ENCODE measurements around the gene TMEM79.

The TMEM79 gene

DNA sequence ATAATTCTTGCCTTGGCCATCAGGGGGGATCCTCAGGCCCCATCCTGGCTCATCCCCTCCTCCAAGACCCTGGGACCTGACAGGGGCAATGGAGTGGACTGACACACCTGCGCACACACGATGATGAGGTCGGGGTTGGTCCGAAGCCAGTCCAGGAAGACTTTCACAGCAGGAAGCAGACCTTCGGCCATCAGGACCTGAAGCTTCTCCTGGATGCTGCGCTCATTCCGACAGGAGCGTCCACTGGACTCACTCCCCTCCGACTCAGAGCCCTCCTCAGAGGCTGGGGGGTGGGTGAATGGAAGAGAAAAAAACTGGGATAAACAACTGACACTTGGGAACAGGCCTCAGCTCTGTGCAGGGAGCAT, 20.9 kb upstream of the TMEM79 start:
- DNase-seq: no peak

DNA sequence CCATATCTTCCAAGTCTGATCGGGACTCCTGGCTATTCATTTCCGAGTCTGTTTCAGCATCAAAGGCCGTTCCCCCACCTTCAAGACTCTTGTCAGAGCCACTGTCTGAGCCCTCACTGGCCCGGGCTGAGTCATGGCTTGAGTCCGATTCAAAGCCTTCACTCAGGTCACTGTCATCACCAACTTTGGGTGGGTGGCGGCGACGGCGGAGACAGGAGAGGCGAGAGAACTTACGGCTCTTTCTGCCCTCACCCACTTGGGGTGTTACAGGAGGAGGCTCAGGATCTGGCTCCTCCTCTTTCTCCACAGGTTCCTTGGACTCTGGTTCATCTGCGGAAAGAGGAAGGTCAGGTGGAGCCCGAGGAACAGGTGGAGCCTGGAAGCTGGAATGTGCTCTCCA, 18.1 kb upstream of the TMEM79 start:
- no peak for DNase-seq

DNA sequence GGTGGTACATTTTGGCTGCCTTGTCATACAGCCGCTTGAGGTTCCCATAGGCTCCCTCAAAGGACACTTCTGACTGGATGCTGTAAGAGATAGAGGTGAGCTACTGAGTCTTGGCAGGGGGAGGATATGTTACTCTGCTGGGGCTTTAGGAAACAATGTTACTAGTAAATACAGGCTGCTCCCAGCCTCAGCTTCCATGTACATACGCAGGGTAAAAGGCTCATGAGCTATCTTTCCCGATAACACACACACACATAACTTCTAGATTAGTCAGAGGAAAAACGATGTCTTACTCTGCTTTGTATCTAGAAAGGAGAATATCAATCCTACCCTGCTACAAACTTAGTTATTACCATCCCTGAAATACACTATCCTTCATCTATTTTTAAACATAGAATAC, 15.8 kb upstream of the TMEM79 start:
- no peak for DNase-seq

DNA sequence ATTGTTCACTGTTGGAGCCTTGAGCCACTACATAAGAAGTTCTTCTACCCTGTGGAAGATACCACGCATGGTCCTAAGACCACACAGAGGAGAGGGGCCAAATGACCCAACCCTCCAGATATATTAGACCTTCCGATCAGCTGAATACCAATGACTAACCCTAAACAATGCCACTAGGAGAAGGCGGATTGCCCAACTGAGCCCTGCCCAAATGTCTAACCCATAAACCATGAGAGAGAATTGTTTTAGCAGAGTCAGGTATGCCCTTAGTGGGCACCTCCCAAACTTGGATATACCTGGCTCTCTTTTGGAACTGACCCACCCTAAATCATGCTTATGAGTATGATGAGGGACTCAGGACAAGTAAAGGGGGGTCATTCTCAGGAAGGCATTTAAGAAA, 13.8 kb upstream of the TMEM79 start:
- DNase-seq: no peak

DNA sequence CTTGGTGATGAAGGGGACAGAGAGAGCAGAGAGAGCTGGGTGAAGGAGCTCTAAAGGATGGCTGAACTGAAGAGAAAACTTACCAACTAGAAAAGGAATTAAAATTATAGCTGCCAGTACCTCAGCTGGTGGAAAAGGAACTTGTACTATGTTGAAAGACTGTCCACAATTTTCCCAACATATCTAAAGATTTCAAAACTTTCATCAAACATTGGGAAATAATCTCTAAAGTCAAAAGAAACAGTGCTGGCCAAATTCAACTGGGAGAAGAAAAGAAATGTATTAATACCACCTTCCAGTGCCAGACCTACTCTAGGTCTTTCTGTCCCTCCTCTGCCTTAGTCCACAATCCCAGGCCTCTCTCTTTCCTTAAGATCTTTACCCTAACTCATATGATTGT, 7.6 kb upstream of the TMEM79 start:
- no peak for DNase-seq

DNA sequence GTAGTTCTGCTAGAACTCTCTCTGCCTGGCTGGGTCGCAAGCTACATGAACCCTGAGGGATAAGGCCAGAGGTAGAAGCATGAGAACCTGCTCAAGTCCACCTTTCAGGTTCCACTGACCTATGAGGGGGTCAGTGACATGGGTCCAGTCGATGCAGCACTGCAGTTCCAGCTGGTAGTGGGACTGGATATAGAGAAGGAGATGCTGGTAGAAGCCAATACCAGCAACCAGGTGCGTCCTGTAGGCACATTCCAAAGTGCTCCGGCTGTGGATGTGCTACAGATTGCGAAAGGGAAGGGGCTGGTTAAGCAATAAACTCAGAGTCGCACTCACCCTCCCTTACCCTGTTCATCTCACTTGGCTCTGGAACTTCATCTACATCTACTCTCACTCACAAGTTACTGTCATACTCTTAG, 7.2 kb upstream of the TMEM79 start:
- DNase-seq: no peak

DNA sequence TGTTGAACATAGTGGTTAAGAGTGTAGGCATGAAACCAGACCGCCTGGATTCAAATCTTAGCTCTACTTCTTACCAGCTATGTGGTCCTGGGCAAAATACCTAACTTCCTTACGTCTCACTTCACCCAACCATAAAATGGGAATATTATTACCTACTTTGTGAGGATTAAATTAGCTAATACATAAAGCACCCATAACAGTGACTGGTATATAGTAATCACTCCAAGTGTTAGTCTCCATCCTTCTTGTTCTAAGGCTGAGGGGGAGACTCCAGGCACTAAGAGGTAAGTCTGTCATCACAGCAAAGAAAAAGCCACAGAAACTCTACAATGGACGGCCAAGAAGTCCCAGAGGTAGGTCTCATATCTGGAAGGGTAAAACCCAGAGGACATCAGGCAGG, 4.3 kb upstream of the TMEM79 start:
- no peak for DNase-seq

DNA sequence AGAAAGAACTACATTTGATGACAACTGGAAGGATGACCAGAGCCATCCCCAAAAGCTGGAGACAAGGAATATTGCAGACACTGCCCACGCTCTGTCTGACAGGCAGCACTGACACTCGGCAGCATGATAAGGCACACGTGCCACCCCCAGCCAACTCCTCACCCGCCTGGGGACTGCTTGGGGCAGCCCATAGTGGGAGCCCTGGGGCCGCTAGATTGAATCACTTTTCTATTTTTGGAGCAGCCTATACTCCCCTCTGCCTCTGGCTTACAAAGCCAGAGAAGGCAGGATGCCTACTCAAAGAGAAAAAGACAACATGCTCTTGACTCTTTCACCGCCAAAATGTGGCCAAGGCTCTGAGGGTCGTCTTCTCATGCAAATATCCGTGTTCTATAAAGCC, 2.8 kb upstream of the TMEM79 start:
- DNase-seq: no peak

DNA sequence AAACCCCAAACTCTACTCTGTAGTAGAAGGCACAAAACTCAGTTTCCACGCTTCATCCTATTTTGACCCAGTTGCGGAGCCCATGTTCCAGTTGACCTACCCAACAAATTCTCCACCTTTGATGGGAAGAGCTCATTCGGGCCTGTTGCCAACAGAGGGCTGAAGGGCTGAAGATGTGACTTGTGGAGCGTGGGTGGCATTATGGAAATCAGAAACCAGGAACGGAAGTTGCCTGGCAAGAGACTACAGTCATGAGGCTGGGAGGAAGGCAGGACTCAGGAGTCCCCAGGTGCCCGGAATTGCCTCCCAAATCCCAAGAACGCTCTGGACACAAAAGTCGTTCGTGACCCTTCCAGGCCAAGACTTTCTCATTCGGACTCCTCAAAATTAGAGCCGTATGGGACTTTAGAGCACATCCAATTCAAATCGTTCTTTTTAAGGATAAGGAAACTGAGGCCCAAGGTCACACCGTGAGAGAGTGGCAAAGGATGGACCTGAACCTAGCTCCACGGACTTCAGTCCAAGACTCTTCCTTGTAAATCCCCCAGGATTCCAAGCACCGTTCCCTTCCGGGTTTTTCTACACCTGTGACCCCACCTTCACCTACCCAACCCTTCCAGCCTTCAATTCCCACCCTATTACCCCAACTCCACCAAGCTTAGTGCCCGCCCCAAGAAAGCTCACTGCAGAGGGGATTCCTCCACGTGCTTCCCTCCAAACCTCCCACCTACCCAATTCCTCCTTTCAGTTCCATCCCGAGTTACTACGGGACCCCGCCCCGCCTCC, 2.2 kb upstream of the TMEM79 start:
- DNase-seq: peak; percentile 12

DNA sequence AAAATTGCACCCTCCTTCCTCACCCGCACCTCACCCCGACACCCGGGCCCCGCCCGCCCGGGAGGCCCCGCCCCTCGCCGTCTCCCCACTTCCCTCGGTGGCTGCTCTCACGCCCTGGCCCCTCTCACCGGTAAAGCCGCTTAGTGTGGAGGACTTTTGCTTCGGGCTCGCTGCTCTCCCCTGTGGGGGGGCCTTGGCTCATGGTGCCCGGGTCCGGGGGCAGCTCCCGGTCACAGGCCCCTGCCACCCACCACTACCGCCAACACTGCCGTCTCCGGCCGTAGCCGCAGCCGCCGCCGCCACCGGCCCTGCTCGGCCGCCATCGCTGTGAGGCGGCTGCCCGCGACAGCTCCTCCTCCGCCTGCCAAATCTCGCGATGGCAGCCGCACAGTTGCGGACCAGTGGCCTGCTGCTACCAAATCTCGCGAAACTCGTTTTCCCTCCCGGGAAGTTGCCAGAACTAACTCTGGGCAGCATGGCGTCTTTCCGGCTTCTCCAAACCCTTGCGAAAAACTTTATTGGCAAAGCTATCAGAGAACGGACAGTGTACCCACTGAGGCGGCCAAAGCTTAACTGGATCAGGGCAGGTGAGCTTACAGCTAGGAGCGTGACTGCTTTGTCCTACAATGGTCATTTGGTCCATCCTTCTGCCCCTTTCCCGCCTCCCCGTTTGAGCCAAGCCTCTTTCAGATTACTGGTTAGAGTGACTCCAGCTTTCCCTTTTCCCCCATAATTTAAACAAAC, 1.5 kb upstream of the TMEM79 start, which contains the start of gene SMG5:
TSS of gene SMG5 (minus strand) at position 347 of the 744 bp plus-strand sequence. CDS start at position 202, 145 bp downstream.
- DNase-seq: peak; percentile 98

DNA sequence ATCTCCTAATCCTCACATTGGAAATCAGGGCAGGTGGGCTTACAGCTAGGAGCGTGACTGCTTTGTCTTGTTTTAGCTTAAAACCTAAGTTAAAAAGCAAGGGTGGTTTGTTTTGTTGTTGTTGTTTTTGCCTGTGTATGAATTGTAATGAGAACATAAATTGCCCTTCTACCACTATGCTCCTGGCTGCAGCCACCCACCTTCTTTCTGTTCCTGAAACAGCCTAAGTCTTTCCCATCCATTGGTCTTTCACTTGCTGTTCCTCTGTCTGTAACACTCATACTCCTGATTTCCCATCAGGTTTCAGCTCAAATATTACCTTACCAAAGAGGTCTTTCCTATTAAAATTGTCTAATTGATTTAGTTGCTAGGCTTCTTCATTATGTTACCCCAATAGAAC, 604 bp upstream of the TMEM79 start:
- no peak for DNase-seq

DNA sequence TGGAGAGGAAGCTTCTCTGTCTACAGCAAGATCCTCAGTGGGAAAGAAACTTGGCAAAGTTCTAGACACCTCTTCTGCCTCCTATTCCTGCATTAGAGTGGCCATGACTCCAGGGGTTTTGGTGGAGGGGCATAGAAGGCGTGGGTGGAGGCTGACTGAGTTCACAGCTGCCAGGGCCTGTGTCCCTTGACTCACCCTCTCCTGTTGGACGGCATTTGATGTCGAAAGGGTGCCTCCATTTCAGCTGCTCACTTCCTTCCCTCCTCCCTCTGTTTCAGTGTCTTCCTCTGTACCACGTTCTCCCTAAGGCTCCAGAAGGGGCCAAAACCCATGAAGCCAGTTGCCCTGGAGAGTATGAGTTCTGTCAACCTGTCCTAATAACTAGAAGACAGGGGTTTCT, 632 bp downstream of the TMEM79 start:
- DNase-seq: no peak

DNA sequence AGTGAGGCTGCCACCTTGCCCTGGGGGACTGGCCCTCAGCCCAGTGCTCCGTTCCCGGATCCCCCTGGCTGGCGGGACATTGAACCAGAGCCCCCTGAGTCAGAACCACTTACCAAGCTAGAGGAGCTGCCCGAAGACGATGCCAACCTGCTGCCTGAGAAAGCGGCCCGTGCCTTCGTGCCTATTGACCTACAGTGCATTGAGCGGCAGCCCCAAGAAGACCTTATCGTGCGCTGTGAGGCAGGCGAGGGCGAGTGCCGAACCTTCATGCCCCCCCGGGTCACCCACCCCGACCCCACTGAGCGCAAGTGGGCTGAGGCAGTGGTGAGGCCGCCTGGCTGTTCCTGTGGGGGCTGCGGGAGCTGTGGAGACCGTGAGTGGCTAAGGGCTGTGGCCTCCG, 1.3 kb downstream of the TMEM79 start:
- no peak for DNase-seq

DNA sequence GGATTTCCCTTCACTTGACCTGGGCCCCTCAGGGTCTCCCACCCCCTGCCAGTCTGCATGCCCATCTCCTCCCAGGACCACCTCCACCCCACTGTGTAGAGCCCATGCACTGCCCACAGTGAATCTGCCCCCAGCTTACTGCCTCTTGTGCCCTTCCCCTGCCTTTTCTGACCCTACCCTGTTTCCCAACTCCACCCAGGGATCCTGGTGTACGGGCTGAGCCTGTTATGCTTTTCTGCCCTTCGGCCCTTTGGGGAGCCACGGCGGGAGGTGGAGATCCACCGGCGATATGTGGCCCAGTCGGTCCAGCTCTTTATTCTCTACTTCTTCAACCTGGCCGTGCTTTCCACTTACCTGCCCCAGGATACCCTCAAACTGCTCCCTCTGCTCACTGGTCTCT, 1.9 kb downstream of the TMEM79 start:
- DNase-seq: no peak

DNA sequence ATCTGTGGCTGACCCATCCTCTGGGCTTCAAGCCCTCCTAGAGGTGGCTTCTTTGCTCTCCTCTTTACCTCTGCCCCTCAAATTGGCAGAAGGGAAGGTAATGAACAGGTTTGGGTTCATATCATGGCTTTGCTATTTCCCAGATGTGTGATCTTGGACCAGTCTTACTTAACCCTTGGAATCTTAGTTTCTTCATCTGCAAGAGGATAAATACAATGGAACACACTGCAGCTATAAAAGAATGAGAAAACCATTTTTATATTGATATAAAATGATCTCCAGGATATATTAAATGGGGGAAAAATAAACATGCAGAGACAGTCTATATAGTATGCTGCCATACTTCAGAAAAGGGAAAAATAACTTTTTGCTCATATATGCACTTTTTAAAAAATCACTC, 5.7 kb downstream of the TMEM79 start:
- DNase-seq: no peak

DNA sequence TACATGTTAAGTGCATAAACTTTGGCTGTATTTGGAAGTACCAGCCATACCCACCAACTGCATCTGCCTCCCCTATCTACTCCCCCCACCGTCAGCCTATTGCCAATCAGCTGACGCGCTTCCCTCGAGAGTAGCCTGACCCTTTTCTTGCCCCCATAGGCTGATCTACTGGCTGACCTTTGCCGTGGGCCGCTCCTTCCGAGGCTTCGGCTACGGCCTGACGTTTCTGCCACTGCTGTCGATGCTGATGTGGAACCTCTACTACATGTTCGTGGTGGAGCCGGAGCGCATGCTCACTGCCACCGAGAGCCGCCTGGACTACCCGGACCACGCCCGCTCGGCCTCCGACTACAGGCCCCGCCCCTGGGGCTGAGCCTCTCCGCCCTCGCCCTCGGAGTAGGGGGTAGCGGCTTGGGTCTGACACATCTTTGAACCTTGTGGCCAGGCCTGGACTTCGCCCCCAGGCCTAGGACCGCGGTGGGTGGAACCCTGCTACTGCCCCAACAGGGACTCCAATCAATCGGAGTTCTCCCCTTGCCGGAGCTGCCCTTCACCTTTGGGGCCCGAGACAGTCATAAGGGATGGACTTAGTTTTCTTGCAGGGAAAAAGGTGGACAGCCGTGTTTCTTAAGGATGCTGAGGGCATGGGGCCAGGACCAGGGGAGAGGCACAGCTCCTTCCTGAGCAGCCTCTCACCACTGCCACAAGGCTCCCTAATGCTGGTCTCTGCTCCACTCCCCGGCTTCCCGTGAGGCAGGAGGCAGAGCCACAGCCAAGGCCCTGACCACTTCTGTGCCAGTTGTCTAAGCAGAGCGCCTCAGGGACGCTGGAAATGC, 7.3 kb downstream of the TMEM79 start:
- DNase-seq: no peak

DNA sequence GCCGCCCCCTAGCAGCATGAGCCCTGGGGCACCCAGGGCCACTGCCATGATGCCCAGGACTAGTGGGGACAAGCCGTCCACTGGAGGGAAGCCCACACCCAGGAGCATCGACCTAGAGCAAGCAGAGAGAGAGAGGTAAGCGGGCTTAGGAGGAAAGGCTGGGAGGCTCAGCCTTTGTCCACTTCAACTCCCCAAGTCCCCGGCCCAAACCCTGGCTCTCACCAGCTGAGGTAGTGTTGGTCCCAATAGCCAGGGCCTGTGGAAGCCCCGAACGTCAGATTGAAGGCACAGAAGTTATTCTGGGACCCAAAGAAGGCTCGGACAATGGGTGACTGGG, 8.9 kb downstream of the TMEM79 start:
- DNase-seq: no peak

DNA sequence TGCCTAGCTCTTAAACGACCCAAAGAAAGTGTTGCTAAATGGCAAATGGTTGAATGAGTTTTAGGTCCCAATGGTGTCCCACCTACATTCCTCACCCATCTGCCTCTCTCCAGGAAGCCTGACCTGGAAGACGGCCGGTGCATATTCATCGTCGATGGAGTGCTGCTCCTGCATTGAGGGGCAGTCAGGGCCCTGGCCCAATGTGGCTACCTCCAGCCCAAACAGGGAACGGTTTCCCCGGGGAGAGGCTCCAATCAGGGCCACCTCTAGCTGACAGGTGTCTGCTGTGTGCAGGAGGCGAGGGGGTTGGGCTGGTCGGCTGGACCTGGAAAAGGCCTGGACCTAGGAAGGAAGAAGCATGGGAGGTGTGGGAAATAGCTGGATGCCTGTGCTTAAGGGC, 9.8 kb downstream of the TMEM79 start:
- DNase-seq: no peak

DNA sequence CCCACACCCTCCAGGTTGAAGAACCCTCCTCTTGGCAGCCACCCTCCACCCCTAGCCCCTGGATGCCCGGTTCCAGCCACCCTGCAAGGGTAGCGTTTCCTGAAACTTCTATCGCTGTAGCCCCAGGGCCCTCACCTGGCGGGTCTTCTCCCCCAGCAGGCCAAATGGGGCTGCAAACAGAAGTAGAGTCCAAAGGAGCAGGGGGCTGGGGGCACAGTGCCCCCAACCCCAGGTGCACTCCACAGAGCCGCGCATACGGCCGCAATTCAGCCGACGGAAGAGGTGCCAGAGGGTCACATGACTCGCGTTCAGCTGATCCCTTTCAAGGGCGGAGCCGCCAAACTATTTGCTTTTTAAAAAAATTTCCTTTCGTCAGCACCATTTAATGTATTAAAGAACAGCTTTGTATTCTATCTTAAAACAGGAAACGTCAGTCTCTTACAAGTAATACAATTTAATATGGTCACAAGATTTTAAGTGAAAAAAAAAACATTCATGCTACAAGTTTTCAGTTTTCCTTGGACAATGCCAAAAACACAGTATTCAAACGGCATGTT, 11.3 kb downstream of the TMEM79 start, which contains the start of gene GLMP:
TSS of gene GLMP (minus strand) at position 289 of the 557 bp plus-strand sequence. CDS start at position 255, 34 bp downstream.
- peak; percentile 17 for DNase-seq

DNA sequence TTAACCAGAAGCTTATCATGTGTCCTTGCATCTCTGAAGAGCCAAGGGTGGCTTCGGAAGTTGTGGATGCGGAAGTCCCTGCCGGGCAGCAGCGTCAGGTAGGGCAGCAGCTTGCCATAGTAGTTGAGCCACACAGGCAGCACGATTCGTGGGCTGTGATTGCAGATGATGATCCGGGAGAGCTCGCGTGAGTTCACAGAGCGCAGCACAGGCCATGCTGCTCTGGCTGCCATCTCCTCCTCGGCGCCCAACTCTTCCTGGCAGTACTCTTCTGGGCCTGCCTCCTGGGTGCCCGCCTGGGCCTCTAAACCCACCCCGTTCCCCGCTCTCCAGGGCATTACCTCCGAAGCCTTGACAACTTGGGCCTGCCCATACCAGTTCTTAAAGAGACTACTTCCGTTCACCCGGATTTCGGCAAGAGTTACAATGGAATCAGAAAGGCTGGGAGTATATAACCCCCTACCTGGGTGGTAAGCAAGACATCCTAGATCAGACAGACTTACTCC, 14.8 kb downstream of the TMEM79 start, which contains the start of gene VHLL:
TSS of gene VHLL (minus strand) at position 456 of the 506 bp plus-strand sequence. CDS start at position 338, 118 bp downstream.
- no peak for DNase-seq

DNA sequence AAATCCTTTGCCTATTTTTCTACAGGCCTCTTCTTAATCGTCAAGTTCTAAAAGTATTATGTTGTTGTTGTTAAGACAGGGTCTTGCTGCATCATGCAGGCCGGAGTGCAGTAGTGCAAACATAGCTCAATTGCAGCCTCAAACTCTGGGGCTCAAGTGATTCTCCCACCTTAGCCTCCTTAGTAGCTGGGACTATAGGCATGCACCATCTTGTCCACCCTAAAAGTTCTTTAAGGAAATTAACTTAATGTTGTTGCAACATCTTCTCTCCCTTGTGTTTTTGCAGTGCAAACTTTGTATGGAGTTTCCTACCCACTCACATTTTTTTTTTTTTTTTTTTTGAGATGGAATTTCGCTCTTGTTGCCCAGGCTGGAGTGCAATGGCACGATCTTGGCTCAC, 19.1 kb downstream of the TMEM79 start:
- DNase-seq: no peak

DNA sequence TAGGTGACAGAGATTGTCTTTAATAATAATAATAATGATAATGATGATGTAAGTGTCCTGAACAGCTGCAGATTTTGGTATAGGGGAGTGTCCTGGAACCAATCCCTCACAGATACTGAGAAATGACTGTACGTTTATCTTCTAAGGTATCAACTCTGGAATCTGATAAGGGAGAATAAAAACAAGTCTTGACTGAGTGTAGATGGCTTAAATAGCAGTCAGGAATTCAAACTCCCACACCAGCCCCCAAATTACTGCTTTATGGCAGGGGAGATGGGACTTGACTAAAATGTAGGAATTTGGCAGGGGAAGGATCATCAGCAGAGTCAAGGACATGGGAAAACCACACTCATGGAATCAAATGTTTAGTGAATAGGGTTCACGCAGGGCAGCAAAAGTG, 21.1 kb downstream of the TMEM79 start:
- DNase-seq: no peak

DNA sequence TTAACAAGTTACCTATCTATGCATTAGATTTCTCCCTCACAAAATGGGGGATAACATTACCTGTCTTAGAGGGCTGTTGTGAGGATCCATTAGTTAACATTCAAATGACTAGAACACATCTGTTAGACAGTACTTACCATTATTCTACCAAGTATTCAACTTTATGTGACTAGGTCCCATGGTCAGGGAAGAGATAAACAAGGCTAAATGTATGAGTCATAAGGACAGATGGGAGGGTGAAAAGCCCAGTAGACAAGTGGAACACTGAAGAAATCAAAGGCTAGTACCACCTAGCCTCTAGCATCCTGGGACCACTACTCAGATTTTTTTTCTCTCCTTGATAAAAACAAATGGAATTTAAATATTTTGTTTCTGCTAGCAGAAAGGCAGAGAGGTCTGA, 24.0 kb downstream of the TMEM79 start:
- no peak for DNase-seq
